Tibial nerve (tissue), 4 donors: ENCODE measurements around the gene SIK2. TPM values are rescaled to one million over a fixed set of nuclear protein-coding genes. Genes with fewer than 3 reads are reported as not detected.

ENCODE experiments used
- DNase-seq, 2 donors: peaks; one replicate each; pipeline ENCODE4 v3.0.0-alpha.2; 2019; ENCODE audit warnings: low spot score in 2 of 2
- H3K27ac ChIP-seq, 4 donors: fragments of 200-600 bp; sonication (generic) in 3 of 4; one replicate each; pipeline ENCODE4 v1.5.1; 2017 to 2019; ENCODE audit warnings: mild to moderate bottlenecking in 1 of 4
- H3K27me3 ChIP-seq, 2 donors: fragments of 200-600 bp; sonication (generic) in 1 of 2; one replicate each; pipeline versions ENCODE4 v1.5.1 to v1.6.0; 2017 to 2019
- H3K36me3 ChIP-seq, 3 donors: fragments of 200-600 bp; sonication (generic); one replicate each; pipeline ENCODE4 v1.5.1; 2018 to 2019
- H3K4me1 ChIP-seq, 4 donors: fragments of 200-600 bp; sonication (generic) in 3 of 4; one replicate each; pipeline ENCODE4 v1.5.1; 2017 to 2019
- H3K4me3 ChIP-seq, 4 donors: fragments of 200-600 bp; sonication (generic) in 3 of 4; one replicate each; pipeline ENCODE4 v1.5.1; 2017 to 2019; ENCODE audit warnings: mild to moderate bottlenecking in 1 of 4, moderate library complexity in 1 of 4
- H3K9me3 ChIP-seq, 4 donors: fragments of 200-600 bp; sonication (generic) in 3 of 4; one replicate each; pipeline ENCODE4 v1.5.1; 2017 to 2019
- EP300 ChIP-seq, 2 donors: sonication (generic); formaldehyde crosslinking; IDR thresholded peaks; one replicate each; pipeline ENCODE4 v1.6.1; 2017; ENCODE audit warnings: antibody characterized with exemption in 2 of 2, mild to moderate bottlenecking in 1 of 2
- POLR2A ChIP-seq, 2 donors: fragments of 450-650 bp; IDR thresholded peaks; one replicate each; pipeline ENCODE4 v1.6.1; 2017; ENCODE audit warnings: antibody characterized with exemption in 2 of 2, mild to moderate bottlenecking in 2 of 2, moderate library complexity in 2 of 2
- WGBS, 2 donors: methylation state at CpG; one replicate each; pipeline ENCODE4 v1.1.5; 2018; 5-methylcytosine and 5-hydroxymethylcytosine counted together
- total RNA-seq, 4 donors: library from RNA; depleted of rRNA; stranded (reverse); fragments of >200 nt; gene quantifications; one replicate each; pipeline ENCODE4 v1.1.0, GENCODE V29; 2016
- TF ChIP-seq, protein P1 (sequence below), 5 experiments: fragments of 200-600 bp in 3 of 5; fragments of 450-650 bp in 2 of 5; sonication (generic) in 3 of 5; IDR thresholded peaks; one replicate each; pipeline ENCODE4 v1.5.1; 2016 to 2019; ENCODE audit warnings: antibody characterized with exemption in 5 of 5, mild to moderate bottlenecking in 3 of 5, moderate library complexity in 2 of 5

The SIK2 gene
- total RNA-seq, 4 donors from 2014 or later, result 19.7 to 27.6 (median 24.1) TPM

DNA sequence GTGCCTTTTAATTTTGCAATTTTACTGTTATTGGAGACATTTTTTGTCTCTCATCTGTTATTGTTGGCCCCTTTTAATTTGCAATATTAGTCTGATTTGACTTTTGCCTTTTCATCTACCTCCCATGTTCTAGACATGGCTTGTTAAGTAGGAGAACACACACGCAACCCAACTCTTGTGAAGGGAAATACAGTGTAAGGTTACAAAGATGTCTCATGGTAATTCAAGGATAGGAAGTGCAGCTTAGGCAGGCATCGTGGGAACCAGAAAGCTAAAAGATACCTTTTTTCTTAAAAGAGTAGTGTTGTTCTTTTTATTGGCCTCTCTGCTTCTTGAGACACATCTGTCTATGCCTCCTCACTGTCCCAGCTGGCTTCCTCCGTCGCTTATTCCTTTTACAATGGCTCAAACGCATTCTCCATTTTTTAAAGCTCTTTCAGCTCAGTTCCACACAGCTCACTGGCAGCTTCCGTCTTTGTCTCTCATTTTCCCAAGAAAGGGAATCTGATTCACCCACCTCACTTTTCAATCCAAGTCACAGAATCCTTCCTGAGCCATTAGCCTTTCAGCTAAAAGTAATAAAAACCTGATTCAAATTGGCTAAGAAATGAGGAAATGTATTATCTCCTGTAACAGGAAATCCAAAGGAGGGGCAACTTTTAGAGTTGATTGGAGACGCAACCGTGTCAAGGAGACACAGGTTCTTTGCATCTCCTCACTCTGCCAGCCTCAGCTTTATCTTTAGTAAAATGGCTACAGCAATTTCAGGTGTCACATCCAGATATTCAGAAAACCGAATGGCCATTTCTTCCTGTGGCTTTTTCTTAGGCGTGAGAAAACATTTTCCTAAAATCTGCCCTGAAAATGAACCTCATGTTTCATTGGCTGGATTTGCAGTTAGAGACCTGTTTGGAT is 57.2 kb downstream of the SIK2 start:
- 70 to 76% methylated on average over 10 of the region's 10 CpGs for WGBS, 2 donors
- no peak for DNase-seq
- TF ChIP-seq EP300 (IDR thresholded peaks at IDR 0.05), result no peak
- no peak for TF ChIP-seq POLR2A (IDR thresholded peaks at IDR 0.05)
- TF ChIP-seq, protein P1, sequence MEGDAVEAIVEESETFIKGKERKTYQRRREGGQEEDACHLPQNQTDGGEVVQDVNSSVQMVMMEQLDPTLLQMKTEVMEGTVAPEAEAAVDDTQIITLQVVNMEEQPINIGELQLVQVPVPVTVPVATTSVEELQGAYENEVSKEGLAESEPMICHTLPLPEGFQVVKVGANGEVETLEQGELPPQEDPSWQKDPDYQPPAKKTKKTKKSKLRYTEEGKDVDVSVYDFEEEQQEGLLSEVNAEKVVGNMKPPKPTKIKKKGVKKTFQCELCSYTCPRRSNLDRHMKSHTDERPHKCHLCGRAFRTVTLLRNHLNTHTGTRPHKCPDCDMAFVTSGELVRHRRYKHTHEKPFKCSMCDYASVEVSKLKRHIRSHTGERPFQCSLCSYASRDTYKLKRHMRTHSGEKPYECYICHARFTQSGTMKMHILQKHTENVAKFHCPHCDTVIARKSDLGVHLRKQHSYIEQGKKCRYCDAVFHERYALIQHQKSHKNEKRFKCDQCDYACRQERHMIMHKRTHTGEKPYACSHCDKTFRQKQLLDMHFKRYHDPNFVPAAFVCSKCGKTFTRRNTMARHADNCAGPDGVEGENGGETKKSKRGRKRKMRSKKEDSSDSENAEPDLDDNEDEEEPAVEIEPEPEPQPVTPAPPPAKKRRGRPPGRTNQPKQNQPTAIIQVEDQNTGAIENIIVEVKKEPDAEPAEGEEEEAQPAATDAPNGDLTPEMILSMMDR (IDR thresholded peaks at IDR 0.05), result no peak
- H3K27ac ChIP-seq, result no peak overlapping the region
- no peaks in the 10 kb centered on the region for H3K9me3 ChIP-seq
- H3K36me3 ChIP-seq, result no peaks in the 10 kb centered on the region
- peaks cover 0 to 27% (median 10%) of the 10 kb centered on the region in 4 donors for H3K4me1 ChIP-seq
- no peaks in the 10 kb centered on the region for H3K27me3 ChIP-seq
- H3K4me3 ChIP-seq, result no peak overlapping the region

DNA sequence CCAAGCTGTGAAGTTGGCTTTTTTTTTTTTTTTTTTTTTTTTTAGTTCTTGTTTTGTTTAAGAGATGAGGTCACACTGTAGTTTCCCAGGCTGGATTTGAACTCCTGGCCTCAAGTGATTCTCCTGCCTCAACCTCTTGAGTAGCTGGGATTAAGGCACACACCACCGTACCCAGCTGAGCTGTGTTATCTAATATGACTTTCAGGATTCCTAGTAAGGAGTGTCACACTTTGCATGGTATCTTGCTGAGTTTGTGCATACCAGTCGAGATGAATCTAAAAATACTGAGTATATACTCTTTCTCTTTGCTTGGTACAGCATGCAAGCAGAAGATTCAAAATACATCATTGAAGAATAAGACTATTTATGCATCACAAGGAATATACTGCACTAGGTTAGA is 58.6 kb downstream of the SIK2 start:
- H3K4me3 ChIP-seq, result no peak overlapping the region
- TF ChIP-seq, protein P1 (IDR thresholded peaks at IDR 0.05), result no peak
- no peak for TF ChIP-seq EP300 (IDR thresholded peaks at IDR 0.05)
- no peak for TF ChIP-seq POLR2A (IDR thresholded peaks at IDR 0.05)
- H3K9me3 ChIP-seq, result no peaks in the 10 kb centered on the region
- H3K27ac ChIP-seq, result no peak overlapping the region
- WGBS, 2 donors, result 93% methylated on average over 2 of the region's 2 CpGs
- peaks cover 0 to 27% (median 10%) of the 10 kb centered on the region in 4 donors for H3K4me1 ChIP-seq
- no peak for DNase-seq
- H3K27me3 ChIP-seq, result no peaks in the 10 kb centered on the region
- H3K36me3 ChIP-seq, result no peaks in the 10 kb centered on the region

DNA sequence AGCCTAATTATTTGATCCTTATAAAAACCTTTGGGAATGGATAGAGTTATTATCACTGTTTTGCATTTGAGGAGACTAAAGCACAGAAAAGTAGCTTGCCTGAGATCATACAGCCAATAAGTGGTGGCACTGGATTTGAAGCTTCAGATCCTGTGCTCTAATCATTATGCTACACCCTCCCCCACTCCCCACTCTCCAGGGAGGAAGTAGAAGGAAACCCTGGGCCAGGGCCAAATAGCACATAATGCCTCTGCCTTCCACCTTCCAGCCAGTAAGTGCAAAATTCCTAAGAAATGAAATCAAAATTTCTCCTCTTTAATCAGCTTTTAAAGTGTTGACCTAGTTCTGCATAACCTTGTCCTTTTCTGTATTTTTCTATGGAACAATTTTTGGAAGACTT is 61.6 kb downstream of the SIK2 start:
- DNase-seq, result peak in 1 of 2 donors; percentile 48
- Histone ChIP-seq H3K9me3 (no peaks in the 10 kb centered on the region), H3K4me1 (peaks cover 0 to 23% (median 7%) of the 10 kb centered on the region in 4 donors), H3K27ac (no peak overlapping the region), H3K27me3 (no peaks in the 10 kb centered on the region), H3K4me3 (no peak overlapping the region), H3K36me3 (no peaks in the 10 kb centered on the region)
- TF ChIP-seq, protein P1 (IDR thresholded peaks at IDR 0.05), result no peak
- TF ChIP-seq EP300 (IDR thresholded peaks at IDR 0.05) (no peak), POLR2A (IDR thresholded peaks at IDR 0.05) (no peak)

DNA sequence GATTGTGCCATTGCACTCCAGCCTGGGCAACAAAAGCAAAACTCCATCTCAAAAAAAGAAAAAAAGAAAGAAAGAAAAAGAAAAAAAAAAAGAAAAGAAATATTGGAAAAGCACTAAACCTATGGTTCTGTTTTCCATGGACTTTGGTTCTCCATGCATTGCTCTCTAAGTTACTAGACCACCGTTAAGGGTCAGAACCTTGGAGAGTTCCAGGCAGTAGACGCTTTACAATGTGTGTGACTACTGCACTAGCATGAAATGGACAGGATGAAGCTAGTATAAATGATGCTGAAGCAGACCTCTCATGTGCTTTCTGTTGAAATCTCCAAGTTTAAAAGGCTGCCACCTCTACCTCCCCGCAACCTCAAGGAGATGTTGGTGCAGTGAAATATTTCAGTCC is 63.5 kb downstream of the SIK2 start:
- Histone ChIP-seq H3K4me1 (peaks cover 0 to 17% (median 6%) of the 10 kb centered on the region in 4 donors), H3K4me3 (no peak overlapping the region), H3K9me3 (no peaks in the 10 kb centered on the region), H3K27me3 (no peaks in the 10 kb centered on the region), H3K36me3 (peaks cover 0 to 1% (median 0%) of the 10 kb centered on the region in 3 donors), H3K27ac (no peak overlapping the region)
- TF ChIP-seq EP300 (IDR thresholded peaks at IDR 0.05) (no peak), POLR2A (IDR thresholded peaks at IDR 0.05) (no peak)
- TF ChIP-seq, protein P1 (IDR thresholded peaks at IDR 0.05), result no peak
- WGBS, 2 donors, result 40 to 49% methylated on average over 3 of the region's 3 CpGs
- no peak for DNase-seq

DNA sequence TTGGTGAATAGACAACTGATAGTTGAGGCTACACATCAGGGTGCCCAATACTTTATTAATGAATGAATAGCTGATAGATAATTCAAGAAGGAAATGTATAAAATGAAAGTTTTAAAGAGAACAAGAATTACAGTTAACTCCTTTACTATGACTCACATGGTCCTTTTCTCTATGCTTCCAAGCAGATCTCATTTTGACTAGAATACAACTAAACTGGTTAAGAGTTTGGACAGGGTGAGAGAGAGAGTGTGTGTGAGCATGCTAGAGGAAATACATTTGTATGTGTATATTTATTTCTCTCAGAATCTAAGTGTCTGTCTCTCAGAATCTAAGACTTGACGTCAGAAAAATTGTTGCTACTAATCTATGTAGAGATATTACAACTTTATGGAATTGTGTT is 66.7 kb downstream of the SIK2 start:
- WGBS, 2 donors, result 88 to 90% methylated on average over 1 of the region's 1 CpG
- H3K4me1 ChIP-seq, result peaks cover 0 to 3% (median 1%) of the 10 kb centered on the region in 4 donors
- TF ChIP-seq POLR2A (IDR thresholded peaks at IDR 0.05), result no peak
- TF ChIP-seq, protein P1 (IDR thresholded peaks at IDR 0.05), result no peak
- TF ChIP-seq EP300 (IDR thresholded peaks at IDR 0.05), result no peak

More for the DNA sequence above, 66.7 kb downstream of the SIK2 start:
- H3K27me3 ChIP-seq, result no peaks in the 10 kb centered on the region
- H3K9me3 ChIP-seq, result no peaks in the 10 kb centered on the region
- no peak overlapping the region for H3K4me3 ChIP-seq
- H3K27ac ChIP-seq, result no peak overlapping the region
- peaks cover 0 to 18% (median 0%) of the 10 kb centered on the region in 3 donors for H3K36me3 ChIP-seq
- no peak for DNase-seq
